Right lobe of liver (tissue), 4 donors: Measurements from ENCODE around the gene TTI1.

Experiments used
- CTCF ChIP-seq, 4 donors: fragments of 200-600 bp in 3 of 4; fragments of 450-650 bp in 1 of 4; IDR thresholded peaks; one replicate each; pipeline versions ENCODE4 v1.5.1 to v1.8.0; 2016 to 2022; ENCODE audit warnings: antibody characterized with exemption in 4 of 4, mild to moderate bottlenecking in 2 of 4
- POLR2A ChIP-seq: fragments of 450-650 bp; IDR thresholded peaks from one replicate; pipeline ENCODE4 v1.6.1; 2017; ENCODE audit warnings: antibody characterized with exemption, mild to moderate bottlenecking
- donor health status: DM: no; HTN: no; CAD: no.
- donor health status: DM: no; HTN: no; CAD: no.
- donor health status: DM: no; HTN: yes; CAD: no.

GRCh38 chr20:37984018-37984785, 49.1 kb downstream of the TTI1 start:
- TF ChIP-seq CTCF (IDR thresholded peaks at IDR 0.05) = no peak
- no peak for TF ChIP-seq POLR2A
